NT2/D1 (cell line): ENCODE measurements around the gene GABARAPL1.
A peak's percentile ranks its signal among the peaks of the same experiment; 100 is the strongest.
"Not testable (repeated sequence)": the region's sequence is repeated elsewhere in the genome, so short reads cannot be mapped to it uniquely, and the experiment has no call there.

Experiments used
- DNase-seq: peaks from one replicate; pipeline ENCODE4 v3.0.0-alpha.2; 2011; ENCODE audit warnings: low read depth, low spot score
- H3K27me3 ChIP-seq: 2 replicates; pipeline ENCODE4 v1.6.0; 2011; ENCODE audit warnings: mild to moderate bottlenecking; ENCODE audit not compliant: insufficient read length, insufficient read depth
- H3K36me3 ChIP-seq: 2 replicates; pipeline ENCODE4 v1.6.1; 2011; ENCODE audit warnings: mild to moderate bottlenecking, low read length, mixed read lengths; ENCODE audit not compliant: insufficient read depth, insufficient read length
- H3K4me1 ChIP-seq: 2 replicates; pipeline ENCODE4 v1.5.1; 2011; ENCODE audit not compliant: insufficient read depth, insufficient read length
- H3K4me3 ChIP-seq: 2 replicates; pipeline ENCODE4 v1.5.1; 2011; ENCODE audit warnings: low read depth; ENCODE audit not compliant: insufficient read length
- H3K9ac ChIP-seq: 2 replicates; pipeline ENCODE4 v1.6.0; 2011; ENCODE audit warnings: low read depth; ENCODE audit not compliant: insufficient read length
- H3K9me3 ChIP-seq: 2 replicates; pipeline ENCODE4 v1.5.1; 2011; ENCODE audit warnings: mild to moderate bottlenecking, low read length; ENCODE audit not compliant: insufficient read depth
- SUZ12 ChIP-seq: IDR thresholded peaks from 2 replicates; pipeline ENCODE4 v1.6.1; 2011; ENCODE audit not compliant: insufficient read length, insufficient read depth; ENCODE audit errors: extremely low read depth
- YY1 ChIP-seq: IDR thresholded peaks from 2 replicates; pipeline ENCODE4 v1.6.1; 2011; ENCODE audit not compliant: insufficient read length, insufficient read depth
- ZNF274 ChIP-seq: IDR thresholded peaks from 2 replicates; pipeline ENCODE4 v1.6.1; 2011; ENCODE audit warnings: mild to moderate bottlenecking, low read depth, low read length

GABARAPL1 gene

GRCh38 chr12:10221846-10222245 is 9.2 kb downstream of the GABARAPL1 start:
- Histone ChIP-seq H3K36me3 (peaks cover 75% of the 10 kb centered on the region), H3K27me3 (no peaks in the 10 kb centered on the region), H3K9me3 (no peaks in the 10 kb centered on the region), H3K4me1 (no peaks in the 10 kb centered on the region), H3K4me3 (no peak overlapping the region), H3K9ac (no peak overlapping the region)
- no peak for DNase-seq
- no peak for TF ChIP-seq YY1
- TF ChIP-seq ZNF274 = no peak
- TF ChIP-seq SUZ12 = no peak

- no peak overlapping the region for H3K9ac ChIP-seq
- no peaks in the 10 kb centered on the region for H3K9me3 ChIP-seq
- no peaks in the 10 kb centered on the region for H3K4me1 ChIP-seq
- peaks cover 68% of the 10 kb centered on the region for H3K36me3 ChIP-seq
- H3K27me3 ChIP-seq = no peaks in the 10 kb centered on the region
- H3K4me3 ChIP-seq = no peak overlapping the region
- TF ChIP-seq ZNF274 (no peak), YY1 (no peak), SUZ12 (no peak)
- no peak for DNase-seq
These were observed 10.5 kb downstream of the GABARAPL1 start for GRCh38 chr12:10223208-10223607.

- H3K9ac ChIP-seq, H3K27me3 ChIP-seq, DNase-seq, H3K9me3 ChIP-seq, H3K4me3 ChIP-seq, H3K4me1 ChIP-seq: not testable (repeated sequence)
- H3K36me3 ChIP-seq = peaks cover 47% of the 10 kb centered on the region
These were observed 12.7 kb downstream of the GABARAPL1 start for GRCh38 chr12:10225426-10225825.

DNA sequence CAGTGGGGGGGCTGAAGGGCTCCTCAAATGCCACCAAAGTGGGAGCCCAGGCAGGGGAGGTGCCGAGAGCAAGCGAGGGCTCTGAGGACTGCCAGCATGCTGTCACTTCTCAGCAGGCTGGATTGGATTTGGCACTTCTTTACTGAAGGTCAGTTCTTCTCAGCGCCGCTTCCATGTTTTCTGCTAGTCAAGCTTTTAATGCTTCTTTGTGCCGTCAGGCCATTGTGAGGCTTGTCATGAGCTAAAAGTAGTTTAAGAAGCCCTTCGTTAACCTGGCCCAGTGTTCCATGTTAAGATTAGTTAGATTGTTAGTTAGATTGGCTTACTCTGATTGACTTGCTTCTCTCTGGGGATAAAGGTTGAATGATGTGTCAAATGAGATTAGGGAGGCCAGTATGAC is 13.4 kb downstream of the GABARAPL1 start:
- H3K4me1 ChIP-seq = no peaks in the 10 kb centered on the region
- TF ChIP-seq ZNF274 (no peak), YY1 (no peak), SUZ12 (no peak)
- H3K4me3 ChIP-seq = no peak overlapping the region
- peaks cover 40% of the 10 kb centered on the region for H3K36me3 ChIP-seq
- no peak for DNase-seq
- no peak overlapping the region for H3K9ac ChIP-seq
- H3K27me3 ChIP-seq = no peaks in the 10 kb centered on the region
- H3K9me3 ChIP-seq = no peaks in the 10 kb centered on the region

DNA sequence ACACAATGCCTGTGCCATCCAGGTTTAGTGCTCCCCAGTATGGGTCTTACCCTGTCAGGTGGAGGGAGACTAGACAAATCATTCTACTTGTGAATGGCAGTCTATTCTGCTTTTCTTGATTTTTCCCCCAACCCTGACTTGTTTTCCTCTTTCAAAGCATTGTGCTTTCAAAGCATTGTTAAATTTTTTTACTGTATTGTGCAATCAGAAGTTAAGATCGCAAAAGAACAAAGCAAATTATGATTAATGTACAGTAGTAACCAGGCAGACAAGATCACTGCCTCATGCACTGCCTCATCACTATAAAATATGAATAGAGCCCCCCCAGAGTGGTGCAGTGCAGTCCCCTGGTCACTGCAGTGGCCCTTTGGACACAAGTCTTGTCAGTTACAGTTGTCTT is 14.1 kb downstream of the GABARAPL1 start:
- no peaks in the 10 kb centered on the region for H3K4me1 ChIP-seq
- H3K9me3 ChIP-seq = peaks cover 1% of the 10 kb centered on the region; the same call in 1 of the 2 replicates
- H3K36me3 ChIP-seq = peaks cover 34% of the 10 kb centered on the region
- no peak for DNase-seq
- no peaks in the 10 kb centered on the region for H3K27me3 ChIP-seq
- no peak overlapping the region for H3K4me3 ChIP-seq
- TF ChIP-seq ZNF274 = no peak
- no peak for TF ChIP-seq SUZ12
- TF ChIP-seq YY1 = no peak
- H3K9ac ChIP-seq = no peak overlapping the region

DNA sequence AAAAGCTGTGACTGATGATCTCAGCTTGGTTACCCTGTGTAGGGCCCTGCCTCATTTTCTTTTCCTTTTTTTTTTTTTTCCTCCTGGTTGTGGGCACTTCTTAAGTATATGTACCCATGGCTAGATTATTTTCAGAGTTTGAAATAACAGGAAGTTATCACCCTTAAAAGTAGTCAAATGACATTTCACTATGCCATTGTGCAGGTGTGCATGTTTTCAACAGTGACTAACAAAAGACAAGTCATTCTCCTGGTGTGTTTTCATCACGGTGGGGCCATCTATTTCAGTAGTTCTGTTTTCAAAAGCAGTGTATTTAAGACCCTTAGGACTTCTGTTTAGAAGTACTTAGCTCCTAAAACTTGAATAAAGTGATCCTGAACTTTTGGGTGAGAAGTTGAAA is 15.0 kb downstream of the GABARAPL1 start:
- TF ChIP-seq SUZ12 (no peak), ZNF274 (no peak)
- Histone ChIP-seq H3K9ac (no peak overlapping the region), H3K9me3 (peaks cover 8% of the 10 kb centered on the region), H3K36me3 (peaks cover 25% of the 10 kb centered on the region), H3K27me3 (no peaks in the 10 kb centered on the region), H3K4me3 (no peak overlapping the region), H3K4me1 (no peaks in the 10 kb centered on the region)
- no peak for DNase-seq

- no peak overlapping the region for H3K9ac ChIP-seq
- no peaks in the 10 kb centered on the region for H3K27me3 ChIP-seq
- no peak for DNase-seq
- no peak for TF ChIP-seq ZNF274
- no peak for TF ChIP-seq SUZ12
- TF ChIP-seq YY1 = no peak
- H3K9me3 ChIP-seq = peaks cover 55% of the 10 kb centered on the region
- no peaks in the 10 kb centered on the region for H3K4me1 ChIP-seq
- H3K36me3 ChIP-seq = no peaks in the 10 kb centered on the region
- no peak overlapping the region for H3K4me3 ChIP-seq
These were observed 21.9 kb downstream of the GABARAPL1 start for GRCh38 chr12:10234562-10234961.

- H3K4me3 ChIP-seq = no peak overlapping the region
- no peak overlapping the region for H3K9ac ChIP-seq
- no peaks in the 10 kb centered on the region for H3K36me3 ChIP-seq
- peak; percentile 72 for DNase-seq
- H3K27me3 ChIP-seq = no peaks in the 10 kb centered on the region
- peaks cover 55% of the 10 kb centered on the region for H3K9me3 ChIP-seq
- no peak for TF ChIP-seq ZNF274
- no peak for TF ChIP-seq YY1
- TF ChIP-seq SUZ12 = no peak
- H3K4me1 ChIP-seq = no peaks in the 10 kb centered on the region
These were observed 23.3 kb downstream of the GABARAPL1 start for GRCh38 chr12:10235761-10236631.
